ENCODE results near the gene KRTAP10-12.
"Not testable (repeated sequence)": the region's sequence is repeated elsewhere in the genome, so short reads cannot be mapped to it uniquely, and the experiment has no call there.

The KRTAP10-12 gene, protein sequence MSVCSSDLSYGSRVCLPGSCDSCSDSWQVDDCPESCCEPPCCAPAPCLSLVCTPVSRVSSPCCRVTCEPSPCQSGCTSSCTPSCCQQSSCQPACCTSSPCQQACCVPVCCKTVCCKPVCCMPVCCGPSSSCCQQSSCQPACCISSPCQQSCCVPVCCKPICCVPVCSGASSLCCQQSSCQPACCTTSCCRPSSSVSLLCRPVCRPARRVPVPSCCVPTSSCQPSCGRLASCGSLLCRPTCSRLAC

DNA sequence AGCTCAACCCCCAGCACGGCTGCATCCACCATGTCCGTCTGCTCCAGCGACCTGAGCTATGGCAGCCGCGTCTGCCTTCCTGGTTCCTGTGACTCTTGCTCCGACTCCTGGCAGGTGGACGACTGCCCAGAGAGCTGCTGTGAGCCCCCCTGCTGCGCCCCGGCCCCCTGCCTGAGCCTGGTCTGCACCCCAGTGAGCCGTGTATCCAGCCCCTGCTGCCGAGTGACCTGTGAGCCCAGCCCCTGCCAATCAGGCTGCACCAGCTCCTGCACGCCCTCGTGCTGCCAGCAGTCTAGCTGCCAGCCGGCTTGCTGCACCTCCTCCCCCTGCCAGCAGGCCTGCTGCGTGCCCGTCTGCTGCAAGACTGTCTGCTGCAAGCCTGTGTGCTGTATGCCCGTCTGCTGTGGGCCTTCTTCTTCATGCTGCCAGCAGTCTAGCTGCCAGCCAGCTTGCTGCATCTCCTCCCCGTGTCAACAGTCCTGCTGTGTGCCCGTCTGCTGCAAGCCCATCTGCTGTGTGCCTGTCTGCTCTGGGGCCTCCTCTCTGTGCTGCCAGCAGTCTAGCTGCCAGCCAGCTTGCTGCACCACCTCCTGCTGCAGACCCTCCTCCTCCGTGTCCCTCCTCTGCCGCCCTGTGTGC, at the start of gene KRTAP10-12:
Gene KRTAP10-12 (plus strand): TSS at position 1 of the 639 bp plus-strand sequence. CDS start 30 bp downstream, at position 31.
- not testable (repeated sequence) for DNase-seq

DNA sequence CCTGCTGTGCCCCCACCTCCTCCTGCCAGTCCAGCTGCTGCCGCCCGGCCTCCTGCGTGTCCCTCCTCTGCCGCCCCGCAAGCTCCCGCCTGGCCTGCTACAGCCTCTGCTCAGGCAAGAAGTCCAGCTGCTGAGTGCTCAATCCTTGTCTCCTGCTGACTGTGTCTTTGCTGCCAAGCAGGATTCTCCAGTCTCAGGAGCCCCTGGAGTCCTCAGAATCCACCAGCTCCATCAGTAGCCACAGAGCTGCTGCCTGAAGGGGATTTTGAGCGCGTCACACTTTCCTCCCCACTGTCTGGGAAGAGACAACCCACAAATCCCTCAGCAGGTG, 49.8 kb upstream of the KRTAP10-12 start:
- DNase-seq = no peak

DNA sequence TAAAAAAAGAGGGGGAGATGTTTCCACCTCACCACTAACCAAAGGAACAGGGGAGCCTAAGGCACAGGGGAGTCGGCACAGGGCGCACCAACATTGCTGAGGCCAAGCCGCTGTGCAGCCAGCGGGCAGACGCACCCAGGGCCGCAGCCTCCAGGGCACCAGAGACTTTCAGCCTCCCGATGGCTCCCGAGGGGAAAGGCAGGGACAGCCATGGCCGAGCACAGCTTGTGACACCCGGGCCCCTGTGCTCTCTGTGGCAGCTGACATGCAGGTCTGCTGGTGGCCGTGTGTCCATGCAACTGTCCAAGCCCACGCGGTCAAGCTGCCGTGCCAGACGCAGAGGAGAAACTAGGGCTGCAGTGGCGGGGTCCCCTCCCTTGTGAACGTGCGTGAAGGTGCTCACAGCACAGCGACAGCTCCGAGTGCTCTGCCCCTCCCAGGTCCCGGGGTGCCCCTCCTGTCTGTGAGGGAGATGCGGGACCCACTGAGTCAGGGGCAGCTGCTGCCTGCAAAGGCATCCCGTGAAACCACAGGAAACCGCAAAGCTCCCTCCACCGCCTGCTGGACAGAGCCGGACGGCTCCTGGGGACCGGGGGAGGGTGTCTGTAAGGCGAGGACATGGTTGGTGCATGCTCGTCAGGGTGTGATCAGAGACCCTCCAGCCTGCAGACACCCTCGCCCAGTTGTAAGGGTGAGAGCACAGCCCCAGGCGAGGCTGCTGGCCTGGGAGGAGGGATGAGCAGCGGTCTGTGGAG, 48.2 kb upstream of the KRTAP10-12 start:
- DNase-seq = no peak

DNA sequence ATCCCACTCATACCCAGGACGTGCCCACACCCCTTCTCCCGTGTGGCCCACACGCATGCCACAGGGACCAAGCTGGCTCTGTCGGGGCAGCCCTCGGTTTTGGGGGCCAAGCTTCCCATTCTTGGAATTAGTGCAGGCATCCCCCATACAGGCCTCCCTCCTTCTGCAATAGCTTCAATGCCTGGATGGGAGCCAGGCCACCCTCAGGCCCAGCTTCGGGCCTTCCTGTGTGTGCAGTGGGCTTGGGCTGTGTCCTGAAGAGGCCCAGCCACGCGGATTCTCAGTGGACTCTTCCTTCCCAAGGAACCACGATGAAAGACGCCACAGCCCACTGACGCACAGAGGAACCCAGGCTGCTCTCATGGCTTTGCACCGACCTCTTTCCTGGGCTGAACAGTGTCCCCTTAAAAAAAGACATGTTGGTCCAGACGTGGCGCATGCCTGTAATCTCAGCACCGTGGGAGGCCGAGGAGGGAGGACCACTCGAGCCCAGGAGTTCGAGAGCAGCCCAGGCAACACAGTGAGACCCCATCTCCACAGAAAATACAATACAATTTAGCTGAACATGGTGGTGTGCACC, 47.4 kb upstream of the KRTAP10-12 start:
- no peak for DNase-seq

DNA sequence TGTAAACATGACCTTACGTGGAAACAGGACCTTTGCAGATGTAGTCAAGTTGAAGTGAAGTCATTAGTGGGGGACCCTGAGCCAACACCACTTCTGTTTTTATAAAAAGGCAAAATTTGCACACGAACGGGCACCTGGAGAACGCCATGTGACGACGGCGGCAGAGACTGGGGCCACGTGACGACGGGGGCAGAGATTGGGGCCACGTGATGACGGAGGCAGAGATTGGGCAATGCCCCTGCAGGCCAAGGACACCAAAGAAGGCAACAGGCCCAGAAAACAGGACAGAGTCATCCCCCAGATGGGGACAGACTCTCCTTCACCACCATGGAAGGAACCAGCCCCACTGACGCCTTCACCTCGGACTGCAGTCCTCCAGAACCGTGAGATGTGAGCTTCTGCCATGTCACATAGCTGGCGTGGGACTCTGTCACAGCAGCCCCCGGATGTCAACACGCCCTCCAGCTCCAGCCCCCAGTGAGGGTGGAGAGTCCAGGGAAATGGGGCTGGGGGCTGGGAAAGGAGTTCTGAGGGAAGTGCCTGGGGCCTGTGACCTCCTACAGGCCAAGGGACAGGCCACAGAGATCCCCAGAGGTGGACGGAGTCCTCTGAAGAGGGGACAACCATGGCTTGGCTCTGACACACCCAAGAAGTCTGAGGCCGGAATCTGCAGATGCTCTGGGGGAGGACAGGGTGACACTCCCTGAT, 46.6 kb upstream of the KRTAP10-12 start:
- DNase-seq = no peak

DNA sequence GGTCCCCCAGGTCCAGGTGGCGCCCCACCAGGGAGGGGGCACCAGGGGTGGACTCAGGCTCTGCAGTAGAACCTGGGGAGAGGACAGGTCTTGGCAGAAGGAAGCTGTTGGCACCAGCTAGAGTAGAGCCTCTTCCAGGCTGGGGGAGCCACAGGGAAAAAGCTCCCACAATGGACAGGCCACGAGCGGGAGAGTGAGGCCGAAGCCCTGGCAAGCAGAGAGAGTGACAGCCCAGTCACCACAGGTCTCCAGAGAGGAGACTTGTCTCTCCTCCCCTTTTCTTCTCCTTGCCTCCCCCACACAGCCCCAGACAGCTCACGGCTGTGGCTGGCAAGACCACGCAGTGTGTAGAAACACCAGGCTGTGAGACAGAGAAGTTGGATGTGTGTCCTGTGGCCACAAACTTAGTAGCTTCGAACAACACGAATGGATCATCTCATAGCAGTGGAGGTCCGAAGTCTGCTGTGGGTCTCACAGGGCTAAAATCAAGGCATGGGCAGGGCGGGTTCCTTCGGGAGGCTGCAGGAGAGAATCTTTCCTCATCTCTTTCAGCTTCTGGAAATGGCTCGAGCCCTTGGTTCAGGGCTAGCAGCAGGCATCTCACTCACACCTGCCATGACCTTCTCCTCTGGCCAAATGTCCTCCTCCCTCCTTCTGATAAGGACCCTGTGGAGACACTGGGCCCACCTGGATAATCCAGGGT, 45.8 kb upstream of the KRTAP10-12 start:
- no peak for DNase-seq

DNA sequence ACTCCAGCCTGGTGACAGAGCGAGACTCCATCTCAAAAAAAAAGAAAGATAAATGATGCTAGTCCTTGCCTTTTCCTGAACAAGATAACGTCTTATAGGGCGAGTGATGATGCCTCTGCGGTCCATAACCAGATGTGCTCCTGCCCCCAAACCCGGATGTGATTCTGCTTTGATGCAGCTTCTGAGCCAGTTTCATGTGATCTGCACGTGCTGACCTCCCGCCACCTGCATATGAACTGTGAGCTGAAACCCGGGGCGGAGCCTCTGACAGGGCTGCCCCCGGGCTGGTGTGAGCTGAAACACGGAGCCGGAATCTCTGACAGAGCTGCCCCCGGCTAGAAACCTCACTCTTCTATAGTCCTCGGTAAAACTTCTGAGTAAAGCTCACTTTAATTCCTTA, 43.8 kb upstream of the KRTAP10-12 start:
- no peak for DNase-seq

- DNase-seq = peak; percentile 64
Observed at GRCh38 chr21:44653656-44654575, 43.1 kb upstream of the KRTAP10-12 start.

GRCh38 chr21:44654576-44655175, 42.3 kb upstream of the KRTAP10-12 start, which contains the start of gene KRTAP12-4:
TSS of gene KRTAP12-4 (minus strand) at chr21:44654659. CDS start at chr21:44654614, 45 bp downstream.
- DNase-seq = no peak

GRCh38 chr21:44656868-44657267, 40.1 kb upstream of the KRTAP10-12 start:
- DNase-seq = no peak

DNA sequence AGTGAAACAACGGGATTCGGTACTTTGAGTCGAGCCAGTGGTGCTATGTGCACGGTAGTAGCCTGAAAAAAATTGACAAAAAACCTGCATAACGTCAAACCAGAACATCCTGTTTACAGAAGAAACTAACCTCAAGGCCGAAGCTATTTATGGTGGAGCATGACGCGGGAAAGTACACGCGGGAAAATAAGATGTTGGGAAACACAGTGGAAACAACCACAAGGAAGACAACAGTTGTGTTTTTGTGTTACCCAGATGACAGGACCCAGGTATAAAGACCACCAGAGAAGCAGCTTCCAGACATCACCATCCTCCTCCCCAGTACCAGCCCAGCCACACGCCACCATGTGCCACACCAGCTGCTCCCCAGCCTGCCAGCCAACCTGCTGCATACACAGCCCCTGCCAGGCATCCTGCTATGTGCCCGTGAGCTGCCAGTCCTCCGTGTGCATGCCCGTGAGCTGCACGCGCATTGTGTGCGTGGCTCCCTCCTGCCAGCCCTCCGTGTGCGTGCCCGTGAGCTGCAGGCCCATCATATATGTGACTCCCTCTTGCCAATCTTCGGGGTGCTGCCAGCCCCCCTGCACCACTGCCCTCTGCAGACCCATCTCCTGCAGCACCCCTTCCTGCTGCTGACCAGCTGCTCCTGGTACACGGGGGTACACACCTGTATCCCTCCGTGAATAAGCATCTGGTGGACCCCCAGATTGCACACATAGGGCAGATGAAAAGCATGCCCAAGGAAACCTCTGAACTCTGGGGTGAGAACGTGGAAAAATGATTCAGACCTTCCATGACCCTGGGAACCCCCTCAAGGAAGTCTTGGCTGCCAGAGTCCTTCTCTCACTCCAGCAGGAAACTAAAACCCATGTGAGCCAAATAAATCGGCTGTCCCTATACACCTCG, 39.1 kb upstream of the KRTAP10-12 start, which contains the start of gene KRTAP12-3:
Gene KRTAP12-3 (plus strand): TSS at position 298 of the 906 bp plus-strand sequence. CDS start 48 bp downstream, at position 346.
- DNase-seq = peak; percentile 59

- no peak for DNase-seq
Observed at GRCh38 chr21:44658541-44658910, 38.4 kb upstream of the KRTAP10-12 start.

GRCh38 chr21:44658913-44659595, 37.9 kb upstream of the KRTAP10-12 start:
- peak; percentile 18 for DNase-seq

DNA sequence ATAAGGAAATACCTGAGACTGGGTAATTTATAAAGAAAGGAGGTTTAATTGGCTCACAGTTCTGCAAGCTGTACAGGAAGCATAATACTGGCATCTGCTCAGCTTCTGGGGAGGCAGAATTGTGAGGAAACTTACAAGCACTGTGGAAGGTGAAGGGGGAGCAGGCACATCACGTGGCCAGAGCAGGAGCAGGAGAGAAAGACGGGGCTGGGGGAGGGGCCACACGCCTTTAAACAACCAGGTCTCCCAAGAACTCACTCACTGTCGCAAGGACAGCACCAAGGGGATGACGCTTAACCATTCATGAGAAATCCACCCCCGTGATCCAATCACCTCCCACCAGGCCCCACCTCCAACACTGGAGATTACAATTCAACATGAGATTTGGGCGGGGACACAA, 35.4 kb upstream of the KRTAP10-12 start:
- not testable (repeated sequence) for DNase-seq

- DNase-seq = no peak
Observed at GRCh38 chr21:44664691-44665090, 32.3 kb upstream of the KRTAP10-12 start.

GRCh38 chr21:44666401-44667320, 30.3 kb upstream of the KRTAP10-12 start, which contains the start of gene KRTAP12-2:
TSS of gene KRTAP12-2 (minus strand) at chr21:44666927. CDS start at chr21:44666886, 41 bp downstream.
- no peak for DNase-seq

DNA sequence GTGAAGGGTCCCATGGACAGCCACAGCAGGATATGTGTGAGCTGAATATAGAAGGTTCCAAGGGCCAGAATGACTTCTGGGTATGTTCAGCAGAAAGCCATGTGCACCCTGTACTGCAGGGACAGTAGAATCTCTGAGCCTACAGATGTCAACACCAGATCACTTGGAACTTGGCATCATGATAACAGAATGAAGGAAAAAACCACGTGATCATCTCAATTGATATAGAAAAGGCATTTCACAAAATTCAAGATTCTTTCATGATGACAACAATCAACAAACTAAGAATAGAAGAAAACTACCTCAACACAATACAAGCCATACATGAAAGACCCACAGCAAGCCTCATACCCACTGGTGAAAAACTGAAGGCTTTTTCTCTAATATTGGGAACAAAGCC, 29.4 kb upstream of the KRTAP10-12 start:
- no peak for DNase-seq
